H9 (cell line): ENCODE measurements around the gene MPL. TPM values are rescaled to one million over a fixed set of nuclear protein-coding genes. Genes with fewer than 3 reads are reported as not detected.

Source experiments
- DNase-seq: peaks from one replicate; pipeline ENCODE4 v3.0.0-alpha.2; 2017
- H2AFZ ChIP-seq: one replicate; pipeline ENCODE4 v1.6.1; 2013; ENCODE audit warnings: mild to moderate bottlenecking, low read length, control low read depth, moderate library complexity
- H2AK5ac ChIP-seq: 2 replicates; pipeline ENCODE4 v1.6.1; 2013; ENCODE audit warnings: low read length, control low read depth, mixed read lengths; ENCODE audit not compliant: insufficient read length
- H2BK120ac ChIP-seq: one replicate; pipeline ENCODE4 v1.6.1; 2013; ENCODE audit warnings: low read depth, mild to moderate bottlenecking, low read length, control low read depth, inconsistent platforms; ENCODE audit not compliant: poor library complexity, severe bottlenecking
- H2BK12ac ChIP-seq: 2 replicates; pipeline ENCODE4 v1.6.1; 2013; ENCODE audit warnings: low read length, control low read depth, mixed read lengths, low read depth; ENCODE audit not compliant: insufficient read length
- H2BK15ac ChIP-seq: 2 replicates; pipeline ENCODE4 v1.6.1; 2013; ENCODE audit warnings: low read depth, low read length, control low read depth
- H2BK20ac ChIP-seq: one replicate; pipeline ENCODE4 v1.6.1; 2013; ENCODE audit warnings: low read depth, mild to moderate bottlenecking, low read length, control low read depth, inconsistent platforms; ENCODE audit not compliant: poor library complexity, severe bottlenecking
- H2BK5ac ChIP-seq: 2 replicates; pipeline ENCODE4 v1.6.1; 2013; ENCODE audit warnings: low read length, control low read depth, mixed read lengths; ENCODE audit not compliant: insufficient read length
- H3K14ac ChIP-seq: 2 replicates; pipeline ENCODE4 v1.6.1; 2013; ENCODE audit warnings: low read length, control low read depth; ENCODE audit not compliant: insufficient read depth
- H3K18ac ChIP-seq: 2 replicates; pipeline ENCODE4 v1.6.1; 2013; ENCODE audit warnings: low read depth, mild to moderate bottlenecking, mixed read lengths, low read length, control low read depth; ENCODE audit not compliant: insufficient read length
- H3K23ac ChIP-seq: 2 replicates; pipeline ENCODE4 v1.6.1; 2013; ENCODE audit warnings: low read length, control low read depth, mixed read lengths, low read depth; ENCODE audit not compliant: insufficient read length
- H3K23me2 ChIP-seq: 2 replicates; pipeline ENCODE4 v1.6.1; 2013; ENCODE audit warnings: low read depth, mild to moderate bottlenecking, mixed read lengths, low read length, control low read depth; ENCODE audit not compliant: insufficient read length, poor library complexity, severe bottlenecking
- H3K27ac ChIP-seq: 2 replicates; pipeline ENCODE4 v1.5.1; 2013; ENCODE audit warnings: low read length, control low read depth, mixed read lengths, low read depth; ENCODE audit not compliant: insufficient read length
- H3K27me3 ChIP-seq: 2 replicates; pipeline ENCODE4 v1.6.1; 2013; ENCODE audit warnings: low read length, control low read depth, inconsistent platforms; ENCODE audit not compliant: insufficient read depth
- H3K4ac ChIP-seq: 2 replicates; pipeline ENCODE4 v1.6.1; 2013; ENCODE audit warnings: low read depth, mild to moderate bottlenecking, control low read depth, inconsistent platforms, low read length, moderate library complexity
- H3K4me1 ChIP-seq: 2 replicates; pipeline ENCODE4 v1.6.1; 2013; ENCODE audit warnings: low read length, control low read depth, inconsistent platforms; ENCODE audit not compliant: insufficient read depth
- H3K4me2 ChIP-seq: 2 replicates; pipeline ENCODE4 v1.6.1; 2013; ENCODE audit warnings: low read length, control low read depth, mixed read lengths; ENCODE audit not compliant: insufficient read length, insufficient read depth
- H3K56ac ChIP-seq: 2 replicates; pipeline ENCODE4 v1.6.1; 2013; ENCODE audit warnings: low read depth, mild to moderate bottlenecking, mixed read lengths, low read length, control low read depth; ENCODE audit not compliant: insufficient read length
- H3K79me1 ChIP-seq: 2 replicates; pipeline ENCODE4 v1.6.1; 2013; ENCODE audit warnings: low read depth, mild to moderate bottlenecking, moderate library complexity, low read length, control low read depth, inconsistent platforms; ENCODE audit not compliant: insufficient read depth, poor library complexity, severe bottlenecking
- H3K79me2 ChIP-seq: 2 replicates; pipeline ENCODE4 v1.6.1; 2013; ENCODE audit warnings: low read length, control low read depth, inconsistent platforms; ENCODE audit not compliant: insufficient read depth
- H3K9ac ChIP-seq: 2 replicates; pipeline ENCODE4 v1.6.1; 2013; ENCODE audit warnings: low read length, control low read depth, mixed read lengths; ENCODE audit not compliant: insufficient read length; ENCODE audit errors: extremely low read depth
- H3K9me3 ChIP-seq: one replicate; pipeline ENCODE4 v1.6.1; 2013; ENCODE audit warnings: low read depth, low read length, inconsistent platforms; ENCODE audit not compliant: control insufficient read depth
- H3T11ph ChIP-seq: one replicate; pipeline ENCODE4 v1.6.1; 2013; ENCODE audit warnings: mild to moderate bottlenecking, low read length, control low read depth, inconsistent platforms
- H4K20me1 ChIP-seq: one replicate; pipeline ENCODE4 v1.6.1; 2013; ENCODE audit not compliant: control insufficient read depth, insufficient read length, insufficient read depth
- H4K5ac ChIP-seq: 2 replicates; pipeline ENCODE4 v1.6.1; 2013; ENCODE audit warnings: low read depth, mild to moderate bottlenecking, mixed read lengths, low read length, control low read depth; ENCODE audit not compliant: insufficient read length
- H4K8ac ChIP-seq: replicated peaks from 2 replicates; pipeline ENCODE4 v1.6.1; 2013; ENCODE audit warnings: low read length, control low read depth, mixed read lengths, low read depth; ENCODE audit not compliant: insufficient read length
- H4K91ac ChIP-seq: 2 replicates; pipeline ENCODE4 v1.6.1; 2013; ENCODE audit warnings: low read depth, mild to moderate bottlenecking, moderate library complexity, mixed read lengths, low read length, control low read depth; ENCODE audit not compliant: insufficient read length
- H3K27ac Mint-ChIP-seq, 3 experiments: 2 replicates in 2 of 3; 3 replicates in 1 of 3; pipeline ENCODE4 v1.8.0; 2020 to 2021; ENCODE audit warnings: mixed read lengths in 3 of 3, mild to moderate bottlenecking in 1 of 3, moderate library complexity in 1 of 3
- H3K27me3 Mint-ChIP-seq: 2 replicates; pipeline ENCODE4 v1.8.0; 2021; ENCODE audit warnings: low read depth, mild to moderate bottlenecking, moderate library complexity, mixed read lengths
- H3K36me3 Mint-ChIP-seq, 3 experiments: 2 replicates in 2 of 3; 3 replicates in 1 of 3; pipeline ENCODE4 v1.8.0; 2020 to 2021; ENCODE audit warnings: low read depth in 3 of 3, mixed read lengths in 3 of 3; ENCODE audit not compliant: insufficient read depth in 1 of 3
- H3K4me1 Mint-ChIP-seq, 2 experiments: 2 replicates each; pipeline ENCODE4 v1.8.0; 2020; ENCODE audit warnings: mixed read lengths in 2 of 2
- H3K4me3 Mint-ChIP-seq, 2 experiments: 2 replicates in 1 of 2; 3 replicates in 1 of 2; pipeline ENCODE4 v1.8.0; 2020 to 2021; ENCODE audit warnings: mild to moderate bottlenecking in 2 of 2, mixed read lengths in 2 of 2, moderate library complexity in 1 of 2
- H3K9me3 Mint-ChIP-seq, 2 experiments: 2 replicates in 1 of 2; 3 replicates in 1 of 2; pipeline ENCODE4 v1.8.0; 2020; ENCODE audit warnings: mild to moderate bottlenecking in 2 of 2, mixed read lengths in 2 of 2, moderate library complexity in 1 of 2
- WGBS: extraction: QIAGEN DNeasy Blood & Tissue Kit; methylation state at CpG from one replicate; pipeline ENCODE4 v1.1.7; 2013; ENCODE audit warnings: missing lambda C conversion rate, low lambda C conversion rate, mixed read lengths; ENCODE audit not compliant: insufficient read length; ENCODE audit errors: extremely low coverage; 5-methylcytosine and 5-hydroxymethylcytosine counted together
- total RNA-seq: library from RNA; stranded (reverse); gene quantifications from 2 replicates; pipeline ENCODE4 v1.2.1, GENCODE V29; 2021
- TF ChIP-seq, protein P1 (sequence below): fragments of 200-600 bp; sonication (generic); conservative IDR thresholded peaks from 3 replicates; pipeline ENCODE4 v1.8.0; 2021; ENCODE audit warnings: antibody characterized with exemption, mild to moderate bottlenecking

The MPL gene
- total RNA-seq, 1 experiment from 2014 or later: not detected

DNA sequence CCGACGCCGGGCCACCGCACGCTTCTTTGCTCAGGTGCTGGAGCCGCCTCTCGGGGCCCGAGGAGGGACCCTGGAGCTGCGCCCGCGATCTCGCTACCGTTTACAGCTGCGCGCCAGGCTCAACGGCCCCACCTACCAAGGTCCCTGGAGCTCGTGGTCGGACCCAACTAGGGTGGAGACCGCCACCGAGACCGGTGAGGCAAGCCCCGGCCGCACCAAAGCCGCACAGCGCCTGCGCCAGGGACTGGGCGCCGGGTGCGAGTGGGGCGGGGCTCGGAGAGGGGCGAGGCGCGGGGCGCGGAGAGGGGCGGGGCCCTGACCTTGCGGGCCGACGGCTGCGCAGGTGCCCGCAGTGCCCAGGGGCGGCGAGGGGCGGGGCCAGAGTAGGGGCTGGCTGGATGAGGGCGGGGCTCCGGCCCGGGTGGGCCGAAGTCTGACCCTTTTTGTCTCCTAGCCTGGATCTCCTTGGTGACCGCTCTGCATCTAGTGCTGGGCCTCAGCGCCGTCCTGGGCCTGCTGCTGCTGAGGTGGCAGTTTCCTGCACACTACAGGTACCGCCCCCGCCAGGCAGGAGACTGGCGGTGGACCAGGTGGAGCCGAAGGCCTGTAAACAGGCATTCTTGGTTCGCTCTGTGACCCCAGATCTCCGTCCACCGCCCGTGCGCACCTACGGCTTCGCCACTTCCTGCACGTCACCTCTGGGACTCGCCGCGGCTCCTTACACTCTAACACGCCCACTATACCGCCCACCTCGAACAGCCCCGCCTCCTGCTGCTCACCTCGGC lies 11.4 kb downstream of the MPL start:
- H3K14ac ChIP-seq: peak overlapping the region; percentile 97
- H3K9me3 ChIP-seq: no peaks in the 10 kb centered on the region
- Mint-ChIP-seq H3K4me1 (peaks cover 32 to 50% of the 10 kb centered on the region in 2 experiments), H3K4me3 (peak overlapping the region; percentile 83 to 84), H3K36me3 (no peaks in the 10 kb centered on the region), H3K27ac (peak overlapping the region; percentile 92 to 100 (median 100)), H3K9me3 (no peaks in the 10 kb centered on the region), H3K27me3 (peaks cover 16% of the 10 kb centered on the region)
- H2AK5ac ChIP-seq: no peak overlapping the region
- no peak overlapping the region for H2BK120ac ChIP-seq
- no peak overlapping the region for H3K56ac ChIP-seq
- no peak overlapping the region for H4K5ac ChIP-seq
- H3K9ac ChIP-seq: peak overlapping the region; percentile 81
- no peak overlapping the region for H4K8ac ChIP-seq
- no peak overlapping the region for H2AFZ ChIP-seq
- peak overlapping the region; percentile 58 for H2BK5ac ChIP-seq
- H3K79me2 ChIP-seq: no peaks in the 10 kb centered on the region
- no peaks in the 10 kb centered on the region for H4K20me1 ChIP-seq
- peaks cover 10% of the 10 kb centered on the region for H3K23me2 ChIP-seq
- TF ChIP-seq, protein P1, sequence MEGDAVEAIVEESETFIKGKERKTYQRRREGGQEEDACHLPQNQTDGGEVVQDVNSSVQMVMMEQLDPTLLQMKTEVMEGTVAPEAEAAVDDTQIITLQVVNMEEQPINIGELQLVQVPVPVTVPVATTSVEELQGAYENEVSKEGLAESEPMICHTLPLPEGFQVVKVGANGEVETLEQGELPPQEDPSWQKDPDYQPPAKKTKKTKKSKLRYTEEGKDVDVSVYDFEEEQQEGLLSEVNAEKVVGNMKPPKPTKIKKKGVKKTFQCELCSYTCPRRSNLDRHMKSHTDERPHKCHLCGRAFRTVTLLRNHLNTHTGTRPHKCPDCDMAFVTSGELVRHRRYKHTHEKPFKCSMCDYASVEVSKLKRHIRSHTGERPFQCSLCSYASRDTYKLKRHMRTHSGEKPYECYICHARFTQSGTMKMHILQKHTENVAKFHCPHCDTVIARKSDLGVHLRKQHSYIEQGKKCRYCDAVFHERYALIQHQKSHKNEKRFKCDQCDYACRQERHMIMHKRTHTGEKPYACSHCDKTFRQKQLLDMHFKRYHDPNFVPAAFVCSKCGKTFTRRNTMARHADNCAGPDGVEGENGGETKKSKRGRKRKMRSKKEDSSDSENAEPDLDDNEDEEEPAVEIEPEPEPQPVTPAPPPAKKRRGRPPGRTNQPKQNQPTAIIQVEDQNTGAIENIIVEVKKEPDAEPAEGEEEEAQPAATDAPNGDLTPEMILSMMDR: no peak
- no peak overlapping the region for H3K23ac ChIP-seq
- no CpG with 5 or more reads among the region's 72 CpGs for WGBS
- no peak overlapping the region for H3K4ac ChIP-seq
- H4K91ac ChIP-seq: no peak overlapping the region
- H3K79me1 ChIP-seq: no peaks in the 10 kb centered on the region
- H3T11ph ChIP-seq: no peak overlapping the region
- H3K4me1 ChIP-seq: peaks cover 5% of the 10 kb centered on the region
- H2BK15ac ChIP-seq: no peak overlapping the region
- H3K18ac ChIP-seq: peak overlapping the region; percentile 89
- no peak overlapping the region for H2BK12ac ChIP-seq
- DNase-seq: peak; percentile 98
- peaks cover 4% of the 10 kb centered on the region for H3K27me3 ChIP-seq
- H3K4me2 ChIP-seq: peak overlapping the region; percentile 77
- peak overlapping the region; percentile 66 for H3K27ac ChIP-seq
- no peak overlapping the region for H2BK20ac ChIP-seq
